EH (cell line): Measurements from ENCODE around the gene PRSS35.
"Not testable (repeated sequence)": the region's sequence is repeated elsewhere in the genome, so short reads cannot be mapped to it uniquely, and the experiment has no call there.

Experiments
- DNase-seq: peaks from one replicate; pipeline ENCODE4 v3.0.0-alpha.2; 2015; ENCODE audit warnings: low read depth

PRSS35 gene

GRCh38 chr6:83517500-83517899, 5.2 kb downstream of the PRSS35 start:
- DNase-seq, result no peak

DNA sequence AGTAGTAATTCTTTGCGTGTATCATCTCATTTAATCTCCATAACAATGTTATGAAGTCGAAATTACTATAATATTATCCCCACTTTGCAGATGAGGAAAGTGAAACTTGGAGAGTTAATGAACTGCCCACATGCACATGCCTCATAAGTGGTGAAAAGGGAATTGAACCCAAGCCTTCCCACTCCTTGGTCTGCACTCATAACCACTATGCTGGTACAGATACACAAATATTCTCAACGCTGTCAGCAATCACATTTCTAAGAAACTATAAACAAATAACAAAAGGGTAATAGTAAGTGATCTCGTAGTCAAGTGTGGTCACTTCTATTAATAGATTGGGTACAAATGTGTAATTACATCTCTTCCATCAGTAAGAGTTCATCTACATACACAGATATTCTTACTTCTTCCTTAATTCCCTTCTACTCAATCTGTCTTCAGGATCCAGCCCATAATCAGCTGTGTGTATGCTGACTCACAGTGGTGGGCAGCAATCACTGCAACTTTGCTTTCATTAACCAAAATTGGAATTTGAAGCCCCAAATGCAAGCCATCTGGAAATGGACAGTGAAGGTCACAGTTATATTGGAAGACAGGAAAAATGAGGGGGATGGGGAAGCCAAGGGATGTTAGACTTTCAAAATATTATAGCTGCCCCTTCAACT, 6.6 kb downstream of the PRSS35 start:
- peak; percentile 42 for DNase-seq

DNA sequence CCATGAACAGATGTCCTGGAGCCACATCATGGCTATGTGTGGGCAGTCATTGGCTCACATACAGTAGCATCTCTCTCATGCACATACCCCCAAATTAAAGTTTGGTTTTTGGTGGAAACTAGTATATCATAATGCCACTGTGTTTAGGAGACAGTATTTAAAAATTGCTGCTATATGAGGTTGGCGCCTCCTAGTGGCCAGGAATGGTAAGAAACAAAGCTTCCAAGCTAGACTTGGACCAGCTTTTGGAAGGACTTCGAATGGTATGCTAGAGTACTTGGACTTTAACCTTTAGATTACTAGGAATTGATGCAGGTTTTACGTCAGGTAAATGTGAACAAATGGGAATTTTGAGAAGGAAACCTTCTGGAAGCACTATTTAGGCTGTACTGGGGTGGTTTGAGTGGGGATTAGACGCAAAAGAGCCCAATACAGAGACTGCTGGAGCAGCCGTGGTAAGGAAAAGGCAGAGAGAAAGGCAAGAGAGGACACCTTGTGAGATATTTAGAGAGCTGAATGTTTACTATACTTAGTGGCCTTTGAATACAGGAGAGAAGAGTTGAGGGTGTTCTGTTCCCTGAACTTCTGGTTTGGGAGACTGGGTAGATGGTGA, 23.8 kb downstream of the PRSS35 start:
- DNase-seq, result peak; percentile 56

DNA sequence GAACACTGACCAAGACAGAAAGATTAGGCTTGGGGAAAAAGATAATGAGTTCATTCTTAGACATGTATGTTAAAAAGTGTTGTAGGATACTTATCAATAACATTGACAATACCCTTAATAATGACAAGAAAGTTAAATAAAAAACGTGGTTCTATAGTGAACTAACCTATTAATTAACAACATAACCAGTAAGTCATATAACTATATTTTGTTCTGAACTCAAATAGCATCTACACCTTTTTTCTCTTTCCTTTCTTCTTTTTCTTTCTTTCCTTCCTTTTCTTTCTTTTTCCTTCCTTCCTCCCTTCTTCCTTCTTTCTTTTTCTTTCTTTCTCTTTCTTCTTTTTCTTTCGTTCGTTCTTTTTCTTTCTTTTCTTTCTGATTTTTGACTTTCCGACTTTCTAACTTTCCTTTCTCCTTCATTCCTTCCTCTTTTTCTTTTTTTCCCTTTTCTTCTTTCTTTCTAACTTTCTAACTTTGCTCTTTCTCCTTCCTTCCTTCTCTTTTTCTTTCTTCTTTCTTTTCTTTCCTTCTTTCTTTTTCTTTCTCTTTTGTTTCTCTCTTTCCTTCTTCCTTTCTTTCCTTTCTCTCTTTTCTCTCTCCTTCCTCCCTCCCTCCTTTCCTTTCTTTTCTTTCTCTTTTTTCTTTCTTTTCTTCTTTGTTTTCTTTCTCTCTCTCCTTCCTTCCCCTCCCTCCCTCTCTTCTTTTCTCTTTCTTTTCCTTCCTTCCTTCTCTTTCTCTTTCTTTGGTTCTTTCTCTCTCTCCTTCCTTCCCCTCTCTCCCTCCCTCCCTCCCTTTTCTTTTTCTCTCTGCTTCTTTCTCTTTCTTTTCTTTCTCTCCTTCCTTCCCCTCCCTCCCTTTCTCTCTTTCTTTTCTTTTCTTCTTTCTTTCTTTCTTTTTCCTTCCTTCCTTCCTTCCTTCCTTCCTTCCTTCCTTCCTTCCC, 24.6 kb downstream of the PRSS35 start:
- no peak for DNase-seq

DNA sequence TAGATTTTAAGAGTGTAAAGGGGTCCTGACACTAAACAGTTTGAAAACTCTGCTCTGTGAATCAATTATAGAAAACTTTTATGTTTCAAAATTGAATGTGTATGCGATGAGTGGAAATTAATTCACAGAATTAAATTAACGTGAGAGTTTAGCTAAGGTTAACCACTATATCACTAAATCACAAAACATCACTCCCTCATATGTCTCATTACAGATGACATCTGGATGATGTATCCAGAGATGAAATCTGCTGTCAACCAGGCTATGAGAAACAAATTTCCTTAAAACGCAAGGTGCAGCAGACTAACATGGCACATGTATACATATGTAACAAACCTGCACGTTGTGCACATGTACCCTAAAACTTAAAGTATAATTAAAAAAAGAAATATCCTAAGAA, 27.3 kb downstream of the PRSS35 start:
- DNase-seq, result no peak

DNA sequence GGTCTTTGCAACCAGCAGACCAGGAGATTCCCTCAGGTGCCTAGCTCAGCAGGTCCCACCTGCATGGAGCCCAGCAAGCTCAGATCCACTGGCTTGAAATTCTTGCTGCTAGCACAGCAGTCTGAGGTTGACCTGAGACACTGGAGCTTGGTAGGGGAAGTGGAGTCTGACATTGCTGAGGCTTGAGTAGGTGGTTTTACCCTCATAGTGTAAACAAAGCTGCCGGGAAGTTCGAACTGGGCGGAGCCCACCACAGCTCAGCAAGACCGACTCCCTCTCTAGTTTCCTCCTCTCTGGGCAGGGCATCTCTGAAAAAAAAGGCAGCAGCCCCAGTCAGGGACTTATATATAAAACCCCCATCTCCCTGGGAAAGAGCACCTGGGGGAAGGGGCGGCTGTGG, 34.3 kb downstream of the PRSS35 start:
- no peak for DNase-seq

GRCh38 chr6:83550482-83550881, 38.1 kb downstream of the PRSS35 start:
- not testable (repeated sequence) for DNase-seq

- not testable (repeated sequence) for DNase-seq
These were observed 39.4 kb downstream of the PRSS35 start for GRCh38 chr6:83551748-83552147.

- DNase-seq, result no peak
These were observed 44.5 kb downstream of the PRSS35 start for GRCh38 chr6:83556871-83557270.

DNA sequence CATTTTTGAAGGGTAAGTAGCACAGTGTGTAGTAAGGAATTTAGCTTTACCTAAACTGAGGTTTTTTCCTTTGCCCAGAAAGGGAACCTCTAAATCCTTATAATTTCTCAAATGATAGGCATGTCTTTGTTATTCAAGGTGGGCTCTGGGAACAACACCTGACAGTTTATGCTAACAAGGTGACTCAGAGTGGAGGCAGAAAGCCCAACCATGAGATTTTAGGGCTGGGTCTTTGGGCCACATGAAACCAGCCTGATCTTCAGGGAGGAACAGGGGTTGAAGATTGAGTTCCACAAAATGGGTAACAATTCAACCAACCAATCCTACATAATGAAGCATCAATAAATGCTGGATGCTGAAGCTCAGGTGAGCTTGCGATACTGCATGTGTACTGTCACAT, 46.6 kb downstream of the PRSS35 start:
- no peak for DNase-seq

DNA sequence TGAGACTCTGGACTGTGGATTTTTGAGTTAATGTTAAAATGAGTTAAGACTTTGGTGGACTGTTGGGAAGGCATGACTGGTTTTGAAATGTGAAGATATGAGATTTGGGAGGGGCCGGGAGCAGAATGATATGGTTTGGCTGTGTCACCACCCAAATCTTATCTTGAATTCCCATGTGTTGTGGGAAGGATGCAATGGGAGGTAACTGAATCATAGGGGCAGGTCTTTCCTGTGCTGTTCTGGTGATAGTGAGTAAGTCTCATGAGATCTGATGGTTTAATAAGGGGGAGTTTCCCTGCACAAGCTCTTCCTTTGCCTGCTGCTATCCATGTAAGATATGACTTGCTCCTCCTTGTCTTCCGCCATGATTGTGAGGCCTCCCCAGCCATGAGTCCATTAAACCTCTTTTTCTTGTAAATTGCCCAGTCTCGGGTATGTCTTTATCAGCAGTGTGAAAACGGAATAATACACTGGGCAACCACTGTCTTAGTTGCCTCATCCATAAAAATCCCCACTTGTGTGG, 59.4 kb downstream of the PRSS35 start:
- not testable (repeated sequence) for DNase-seq

- DNase-seq, result no peak
These were observed 62.4 kb downstream of the PRSS35 start for GRCh38 chr6:83574783-83575182.
